CD4-positive, CD25-positive, alpha-beta regulatory T cell (primary cell): ENCODE data around the gene NALCN. TPM values are rescaled to one million over a fixed set of nuclear protein-coding genes. Genes with fewer than 3 reads are reported as not detected.

Source experiments
- ATAC-seq, 2 donors: fragments of 150-1000 bp; cut with Tn5 transposase; one replicate each; pipeline ENCODE4 v1.10.0; 2021; ENCODE audit warnings: low read depth in 2 of 2, moderate number of reproducible peaks in 2 of 2, moderate library complexity in 1 of 2
- DNase-seq, 3 donors: peaks; one replicate each; pipeline versions ENCODE4 v3.0.0 to v3.0.0-alpha.2; 2012 to 2022; ENCODE audit warnings: mixed read lengths in 1 of 3
- H3K27ac ChIP-seq: one replicate; pipeline ENCODE4 v1.7.0; 2013; ENCODE audit warnings: mild to moderate bottlenecking, low read length; ENCODE audit not compliant: insufficient read depth, poor library complexity, severe bottlenecking
- H3K27me3 ChIP-seq: one replicate; pipeline ENCODE4 v1.7.0; 2013; ENCODE audit warnings: low read length; ENCODE audit not compliant: control insufficient read depth, insufficient read depth
- H3K36me3 ChIP-seq: one replicate; pipeline ENCODE4 v1.7.0; 2013; ENCODE audit warnings: mild to moderate bottlenecking, low read length, moderate library complexity; ENCODE audit not compliant: control insufficient read depth, insufficient read depth
- H3K4me1 ChIP-seq: 2 replicates; pipeline ENCODE4 v1.7.0; 2013; ENCODE audit warnings: mild to moderate bottlenecking, low read length; ENCODE audit not compliant: insufficient read depth, control insufficient read depth, poor library complexity, severe bottlenecking
- H3K4me3 ChIP-seq: one replicate; pipeline ENCODE4 v1.7.0; 2013; ENCODE audit warnings: low read depth, mild to moderate bottlenecking, low read length, moderate library complexity
- H3K9me3 ChIP-seq, 2 experiments: 1 replicate in 1 of 2; 2 replicates in 1 of 2; pipeline ENCODE4 v1.7.0; 2013; ENCODE audit warnings: low read length in 2 of 2, mild to moderate bottlenecking in 1 of 2, moderate library complexity in 1 of 2; ENCODE audit not compliant: control insufficient read depth in 2 of 2
- H3K27ac Mint-ChIP-seq, 3 donors: one replicate each; pipeline ENCODE4 v1.8.0; 2020 to 2022; ENCODE audit warnings: mild to moderate bottlenecking in 3 of 3, mixed read lengths in 3 of 3, moderate library complexity in 2 of 3
- H3K27me3 Mint-ChIP-seq: one replicate; pipeline ENCODE4 v1.8.0; 2022; ENCODE audit warnings: mild to moderate bottlenecking, mixed read lengths
- H3K36me3 Mint-ChIP-seq: one replicate; pipeline ENCODE4 v1.8.0; 2020; ENCODE audit warnings: mixed read lengths
- H3K4me1 Mint-ChIP-seq, 4 donors: one replicate each; pipeline ENCODE4 v1.8.0; 2020 to 2022; ENCODE audit warnings: mixed read lengths in 4 of 4, mild to moderate bottlenecking in 1 of 4
- H3K4me3 Mint-ChIP-seq, 4 donors: one replicate each; pipeline ENCODE4 v1.8.0; 2020 to 2022; ENCODE audit warnings: mild to moderate bottlenecking in 4 of 4, mixed read lengths in 4 of 4, moderate library complexity in 3 of 4
- H3K9me3 Mint-ChIP-seq, 7 donors: one replicate each; pipeline ENCODE4 v1.8.0; 2020 to 2022; ENCODE audit warnings: mixed read lengths in 7 of 7, mild to moderate bottlenecking in 3 of 7, moderate library complexity in 2 of 7
- polyA plus RNA-seq, 4 donors: library from polyadenylated mRNA; unstranded; fragments of 300-500 nt; fragmentation: Illumina TruSeq; gene quantifications; one replicate each; pipeline ENCODE4 v1.2.3, GENCODE V29; 2021
- total RNA-seq: library from RNA; stranded (reverse); gene quantifications from one replicate; pipeline ENCODE4 v1.2.3, GENCODE V29; 2022

NALCN gene
- total and polyA plus RNA-seq, 5 donors from 2014 or later = not detected

GRCh38 chr13:101007245-101007644 lies 409.1 kb downstream of the NALCN start:
- Histone ChIP-seq H3K4me3 (no peak overlapping the region), H3K27me3 (no peaks in the 10 kb centered on the region), H3K4me1 (no peaks in the 10 kb centered on the region), H3K27ac (no peak overlapping the region), H3K9me3 (no peaks in the 10 kb centered on the region), H3K36me3 (no peaks in the 10 kb centered on the region)
- no peak overlapping the region for H3K27ac Mint-ChIP-seq
- ATAC-seq = no peak
- no peak for DNase-seq
- H3K27me3 Mint-ChIP-seq = no peaks in the 10 kb centered on the region
- no peaks in the 10 kb centered on the region for H3K36me3 Mint-ChIP-seq
- no peaks in the 10 kb centered on the region for H3K9me3 Mint-ChIP-seq
- H3K4me3 Mint-ChIP-seq = no peak overlapping the region
- H3K4me1 Mint-ChIP-seq = no peaks in the 10 kb centered on the region

Other genes starting within 250 kb of the NALCN start
- not detected for gene ITGBL1, start 36.2 kb upstream of the NALCN start, total RNA-seq
- not detected for gene ITGBL1, start 36.2 kb upstream of the NALCN start, polyA plus RNA-seq